Panc1 (cell line): ENCODE results near the gene TP53RK. TPM values are rescaled to one million over a fixed set of nuclear protein-coding genes. Genes with fewer than 3 reads are reported as not detected.

Experiments
- ATAC-seq: fragments of 200-7000 bp; cut with Tn5 transposase; 2 replicates; pipeline ENCODE4 v1.9.1; 2020; ENCODE audit warnings: mild to moderate bottlenecking, moderate library complexity
- BruUV-seq: library from RNA; stranded (reverse); fragments of 400-500 nt; replicated peaks from 2 replicates; lab custom pipeline; 2021; lab: Mats Ljungman, UMichigan
- CTCF ChIA-PET: fragments of 300-600 bp; sonication (Branson Sonifier 250); formaldehyde crosslinking; loops from one replicate; lab custom pipeline; 2022; ENCODE audit warnings: antibody characterized with exemption; lab: Charles Lee
- POLR2A ChIA-PET: fragments of 300-600 bp; sonication (Branson Sonifier 250); formaldehyde crosslinking; loops from one replicate; lab custom pipeline; 2022; ENCODE audit warnings: antibody characterized with exemption; lab: Charles Lee
- DNase-seq: peaks from one replicate; pipeline ENCODE4 v3.0.0-alpha.2; 2010; ENCODE audit warnings: low read depth, low spot score
- H3K27ac ChIP-seq: 2 replicates; pipeline ENCODE4 v1.5.1; 2011; ENCODE audit warnings: mild to moderate bottlenecking, low read length, inconsistent platforms
- H3K27me3 ChIP-seq: fragments of 200-500 bp; sonication (Bioruptor generic); 2 replicates; pipeline ENCODE4 v1.6.0; 2014; ENCODE audit warnings: low read length, inconsistent platforms; ENCODE audit not compliant: control insufficient read depth, insufficient read depth
- H3K36me3 ChIP-seq: fragments of 200-500 bp; sonication (Bioruptor generic); 2 replicates; pipeline ENCODE4 v1.5.1; 2014; ENCODE audit warnings: inconsistent platforms, mild to moderate bottlenecking, low read length, moderate library complexity; ENCODE audit not compliant: control insufficient read depth, insufficient read depth
- H3K4me1 ChIP-seq: 2 replicates; pipeline ENCODE4 v1.5.1; 2011; ENCODE audit warnings: inconsistent platforms, mild to moderate bottlenecking, low read length, moderate library complexity; ENCODE audit not compliant: control insufficient read depth, insufficient read depth
- H3K4me3 ChIP-seq, 2 experiments: 2 replicates each; pipeline ENCODE4 v1.5.1; 2011 to 2012; ENCODE audit warnings: low read depth in 2 of 2, low read length in 2 of 2, mild to moderate bottlenecking in 2 of 2, inconsistent platforms in 1 of 2, moderate library complexity in 1 of 2
- H3K9me3 ChIP-seq: fragments of 200-500 bp; sonication (Bioruptor generic); 2 replicates; pipeline ENCODE4 v1.5.1; 2014; ENCODE audit warnings: low read depth, mild to moderate bottlenecking, inconsistent platforms, low read length, moderate library complexity; ENCODE audit not compliant: control insufficient read depth, insufficient read depth
- POLR2AphosphoS5 ChIP-seq: IDR thresholded peaks from 2 replicates; pipeline ENCODE4 v1.6.1; 2012; ENCODE audit warnings: mild to moderate bottlenecking, low read depth, low read length, moderate library complexity
- SIN3A ChIP-seq: IDR thresholded peaks from 2 replicates; pipeline ENCODE4 v1.6.1; 2012; ENCODE audit warnings: low read depth, mild to moderate bottlenecking, low read length, moderate library complexity, borderline replicate concordance; ENCODE audit not compliant: insufficient read depth
- TCF7L2 ChIP-seq: IDR thresholded peaks from 2 replicates; pipeline ENCODE4 v1.6.1; 2011; ENCODE audit warnings: mild to moderate bottlenecking, low read depth, low read length, inconsistent platforms
- in situ Hi-C: cut with HindIII; loops from 2 replicates; pipeline ENCODE4 v1.10.0; 2016; ENCODE audit warnings: low sequenced_read_pairs, low pct_unique_long_range_greater_than_20kb
- intact Hi-C: fragments of 100-400 bp; cut with micrococcal nuclease; formaldehyde crosslinking; loops from one replicate; pipeline ENCODE4 v1.10.0; 2022; ENCODE audit not compliant: unreplicated experiment
- total RNA-seq: library from RNA; stranded (reverse); gene quantifications from one replicate; pipeline ENCODE4 v1.2.1, GENCODE V29; 2021; ENCODE audit not compliant: unreplicated experiment
- TF ChIP-seq, protein P1 (sequence below): fragments of 450-650 bp; IDR thresholded peaks from 2 replicates; pipeline ENCODE4 v1.5.1; 2017; ENCODE audit warnings: mild to moderate bottlenecking
- TF ChIP-seq, protein P2 (sequence below), 2 experiments: IDR thresholded peaks; 2 replicates each; pipeline ENCODE4 v1.6.1; 2011 to 2012; ENCODE audit warnings: low read depth in 2 of 2, control low read depth in 1 of 2, low read length in 1 of 2, mild to moderate bottlenecking in 1 of 2, moderate library complexity in 1 of 2; ENCODE audit not compliant: insufficient read depth in 1 of 2

TP53RK gene
- total RNA-seq, 1 experiment from 2014 or later, result 13.7 TPM

DNA sequence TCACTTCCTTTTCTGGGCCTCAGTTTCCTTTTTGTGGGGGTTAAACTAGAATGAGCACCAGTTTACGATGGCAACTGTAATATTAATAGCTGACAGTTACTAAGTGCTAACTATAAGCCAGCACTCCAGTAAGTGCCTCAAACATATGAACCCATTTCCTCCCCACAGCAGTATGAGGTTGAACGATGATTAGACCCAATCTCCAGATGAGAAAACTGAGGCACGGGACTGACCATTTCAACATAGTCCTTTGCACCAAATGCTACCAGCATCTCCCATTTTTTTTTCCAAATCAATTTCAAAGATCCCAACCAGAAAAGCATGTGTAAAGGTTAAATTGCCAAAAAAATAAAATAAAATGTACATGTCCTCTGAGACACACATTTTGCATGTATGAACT lies 45.1 kb downstream of the TP53RK start:
- no peaks in the 10 kb centered on the region for H3K9me3 ChIP-seq
- ATAC-seq (no peak), DNase-seq (no peak)
- H3K27me3 ChIP-seq, result peaks cover 13% of the 10 kb centered on the region; the same call in 1 of the 2 replicates
- intact Hi-C loops (no loop called here), in situ Hi-C loops (no loop called here)
- ChIA-PET POLR2A (no interaction called here), CTCF (no interaction called here)
- no peak overlapping the region for H3K4me3 ChIP-seq
- no TSS peak for BruUV-seq
- H3K36me3 ChIP-seq, result no peaks in the 10 kb centered on the region
- H3K27ac ChIP-seq, result no peak overlapping the region
- TF ChIP-seq SIN3A, result no peak
- H3K4me1 ChIP-seq, result no peaks in the 10 kb centered on the region

GRCh38 chr20:46642969-46643343 lies 46.3 kb downstream of the TP53RK start:
- intact Hi-C loops, result no loop called here
- Histone ChIP-seq H3K4me3 (no peak overlapping the region), H3K27me3 (peaks cover 8% of the 10 kb centered on the region; the same call in 1 of the 2 replicates), H3K36me3 (no peaks in the 10 kb centered on the region), H3K27ac (no peak overlapping the region), H3K4me1 (no peaks in the 10 kb centered on the region), H3K9me3 (no peaks in the 10 kb centered on the region)
- TF ChIP-seq POLR2AphosphoS5, result no peak
- TF ChIP-seq SIN3A, result no peak
- TF ChIP-seq, protein P1, sequence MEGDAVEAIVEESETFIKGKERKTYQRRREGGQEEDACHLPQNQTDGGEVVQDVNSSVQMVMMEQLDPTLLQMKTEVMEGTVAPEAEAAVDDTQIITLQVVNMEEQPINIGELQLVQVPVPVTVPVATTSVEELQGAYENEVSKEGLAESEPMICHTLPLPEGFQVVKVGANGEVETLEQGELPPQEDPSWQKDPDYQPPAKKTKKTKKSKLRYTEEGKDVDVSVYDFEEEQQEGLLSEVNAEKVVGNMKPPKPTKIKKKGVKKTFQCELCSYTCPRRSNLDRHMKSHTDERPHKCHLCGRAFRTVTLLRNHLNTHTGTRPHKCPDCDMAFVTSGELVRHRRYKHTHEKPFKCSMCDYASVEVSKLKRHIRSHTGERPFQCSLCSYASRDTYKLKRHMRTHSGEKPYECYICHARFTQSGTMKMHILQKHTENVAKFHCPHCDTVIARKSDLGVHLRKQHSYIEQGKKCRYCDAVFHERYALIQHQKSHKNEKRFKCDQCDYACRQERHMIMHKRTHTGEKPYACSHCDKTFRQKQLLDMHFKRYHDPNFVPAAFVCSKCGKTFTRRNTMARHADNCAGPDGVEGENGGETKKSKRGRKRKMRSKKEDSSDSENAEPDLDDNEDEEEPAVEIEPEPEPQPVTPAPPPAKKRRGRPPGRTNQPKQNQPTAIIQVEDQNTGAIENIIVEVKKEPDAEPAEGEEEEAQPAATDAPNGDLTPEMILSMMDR, result no peak
- no peak for TF ChIP-seq TCF7L2
- TF ChIP-seq, protein P2, sequence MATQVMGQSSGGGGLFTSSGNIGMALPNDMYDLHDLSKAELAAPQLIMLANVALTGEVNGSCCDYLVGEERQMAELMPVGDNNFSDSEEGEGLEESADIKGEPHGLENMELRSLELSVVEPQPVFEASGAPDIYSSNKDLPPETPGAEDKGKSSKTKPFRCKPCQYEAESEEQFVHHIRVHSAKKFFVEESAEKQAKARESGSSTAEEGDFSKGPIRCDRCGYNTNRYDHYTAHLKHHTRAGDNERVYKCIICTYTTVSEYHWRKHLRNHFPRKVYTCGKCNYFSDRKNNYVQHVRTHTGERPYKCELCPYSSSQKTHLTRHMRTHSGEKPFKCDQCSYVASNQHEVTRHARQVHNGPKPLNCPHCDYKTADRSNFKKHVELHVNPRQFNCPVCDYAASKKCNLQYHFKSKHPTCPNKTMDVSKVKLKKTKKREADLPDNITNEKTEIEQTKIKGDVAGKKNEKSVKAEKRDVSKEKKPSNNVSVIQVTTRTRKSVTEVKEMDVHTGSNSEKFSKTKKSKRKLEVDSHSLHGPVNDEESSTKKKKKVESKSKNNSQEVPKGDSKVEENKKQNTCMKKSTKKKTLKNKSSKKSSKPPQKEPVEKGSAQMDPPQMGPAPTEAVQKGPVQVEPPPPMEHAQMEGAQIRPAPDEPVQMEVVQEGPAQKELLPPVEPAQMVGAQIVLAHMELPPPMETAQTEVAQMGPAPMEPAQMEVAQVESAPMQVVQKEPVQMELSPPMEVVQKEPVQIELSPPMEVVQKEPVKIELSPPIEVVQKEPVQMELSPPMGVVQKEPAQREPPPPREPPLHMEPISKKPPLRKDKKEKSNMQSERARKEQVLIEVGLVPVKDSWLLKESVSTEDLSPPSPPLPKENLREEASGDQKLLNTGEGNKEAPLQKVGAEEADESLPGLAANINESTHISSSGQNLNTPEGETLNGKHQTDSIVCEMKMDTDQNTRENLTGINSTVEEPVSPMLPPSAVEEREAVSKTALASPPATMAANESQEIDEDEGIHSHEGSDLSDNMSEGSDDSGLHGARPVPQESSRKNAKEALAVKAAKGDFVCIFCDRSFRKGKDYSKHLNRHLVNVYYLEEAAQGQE (IDR thresholded peaks at IDR 0.05; ENCODE audit: insufficient read depth in 1 of 2, low read depth in 2 of 2, low read length in 1 of 2), result no peak
- no peak for DNase-seq
- no TSS peak for BruUV-seq
- POLR2A ChIA-PET, result no interaction called here
- ATAC-seq, result no peak
- CTCF ChIA-PET, result no interaction called here
- in situ Hi-C loops, result no loop called here

- ATAC-seq (no peak), DNase-seq (no peak)
- POLR2A ChIA-PET, result no interaction called here
- no peak overlapping the region for H3K4me3 ChIP-seq
- no peaks in the 10 kb centered on the region for H3K9me3 ChIP-seq
- CTCF ChIA-PET, result no interaction called here
- TF ChIP-seq, protein P2 (IDR thresholded peaks at IDR 0.05; ENCODE audit: insufficient read depth in 1 of 2, low read depth in 2 of 2, low read length in 1 of 2), result no peak
- TF ChIP-seq SIN3A, result no peak
- TF ChIP-seq POLR2AphosphoS5, result no peak
- TF ChIP-seq, protein P1, result no peak
- TF ChIP-seq TCF7L2, result no peak
- intact Hi-C loops, result no loop called here
- BruUV-seq, result no TSS peak
- peaks cover 8% of the 10 kb centered on the region; the same call in 1 of the 2 replicates for H3K27me3 ChIP-seq
- H3K27ac ChIP-seq, result no peak overlapping the region
- H3K4me1 ChIP-seq, result no peaks in the 10 kb centered on the region
- in situ Hi-C loops, result no loop called here
- H3K36me3 ChIP-seq, result no peaks in the 10 kb centered on the region
Measured at GRCh38 chr20:46642265-46642968, 46.8 kb downstream of the TP53RK start.
